K562 (cell line): ENCODE data around the gene ZNF569. TPM values are rescaled to one million over a fixed set of nuclear protein-coding genes. Genes with fewer than 3 reads are reported as not detected.
A peak's percentile ranks its signal among the peaks of the same experiment; 100 is the strongest.

ENCODE experiments used
- ATAC-seq: fragments of 200-7000 bp; cut with Tn5 transposase; 3 replicates; pipeline ENCODE4 v1.9.1; 2020; ENCODE audit warnings: moderate library complexity
- BruUV-seq: library from RNA; stranded (reverse); fragments of 400-500 nt; replicated peaks from 2 replicates; lab custom pipeline; 2021; lab: Mats Ljungman, UMichigan
- CTCF ChIA-PET: fragments of 300-600 bp; formaldehyde crosslinking; extraction: SDS; loops from one replicate; lab custom pipeline; 2021; ENCODE audit warnings: low intra/inter-chr PET ratio; lab: Yijun Ruan, JAX
- POLR2A ChIA-PET: fragments of 300-600, 350-650 bp; sonication (Branson Sonifier 250); formaldehyde crosslinking; extraction: SDS; loops from one replicate; lab custom pipeline; 2021; ENCODE audit warnings: antibody characterized with exemption, inconsistent platforms; lab: Yijun Ruan, JAX
- DNase-seq, 4 experiments: peaks; one replicate each; pipeline versions ENCODE4 v3.0.0 to v3.0.0-alpha.2; 2011 to 2018; ENCODE audit warnings: low spot score in 3 of 4, mixed read lengths in 3 of 4; ENCODE audit errors: extremely low read depth in 1 of 4
- FAIRE-seq: peaks from 2 replicates; lab custom pipeline; 2011; peaks lifted over from hg19 to GRCh38; lab: Jason Lieb, UNC
- H2AFZ ChIP-seq: 2 replicates; pipeline ENCODE4 v1.6.0; 2011; ENCODE audit warnings: low read depth, low read length, control low read depth, inconsistent platforms
- H3K27ac ChIP-seq: fragments of 200-600 bp; 3 replicates; pipeline ENCODE4 v1.8.0; 2011; ENCODE audit warnings: low read depth, mild to moderate bottlenecking, control low read depth, inconsistent platforms, low read length, moderate library complexity, mixed read lengths; ENCODE audit errors: extremely low read depth
- H3K27me3 ChIP-seq, 2 experiments: fragments of 300-600 bp in 1 of 2; 2 replicates in 1 of 2; 3 replicates in 1 of 2; pipeline versions ENCODE4 v1.6.0 to v1.8.0; 2011; ENCODE audit warnings: inconsistent platforms in 2 of 2, low read length in 2 of 2, mild to moderate bottlenecking in 1 of 2, mixed read lengths in 1 of 2, moderate library complexity in 1 of 2; ENCODE audit not compliant: control insufficient read depth in 2 of 2, insufficient read depth in 2 of 2
- H3K36me3 ChIP-seq: fragments of 300-600 bp; 3 replicates; pipeline ENCODE4 v1.8.0; 2011; ENCODE audit warnings: mild to moderate bottlenecking, low read length, inconsistent platforms; ENCODE audit not compliant: control insufficient read depth, insufficient read depth
- H3K4me1 ChIP-seq, 2 experiments: fragments of 200-600 bp in 1 of 2; replicated peaks in 1 of 2; 2 replicates in 1 of 2; 3 replicates in 1 of 2; pipeline versions ENCODE4 v1.5.1 to v1.8.0; 2011; ENCODE audit warnings: inconsistent platforms in 2 of 2, low read length in 2 of 2, mild to moderate bottlenecking in 1 of 2, mixed read lengths in 1 of 2, moderate library complexity in 1 of 2; ENCODE audit not compliant: control insufficient read depth in 2 of 2, insufficient read depth in 2 of 2
- H3K4me2 ChIP-seq: 2 replicates; pipeline ENCODE4 v1.6.1; 2011; ENCODE audit warnings: low read length, control low read depth, inconsistent platforms, mixed read lengths; ENCODE audit not compliant: insufficient read depth
- H3K4me3 ChIP-seq: fragments of 200-600 bp; sonication (generic), shearing (Covaris generic); 2 replicates; pipeline ENCODE4 v1.5.1; 2016; ENCODE audit warnings: control low read depth, inconsistent platforms
- H3K79me2 ChIP-seq: fragments of 200-600 bp; 3 replicates; pipeline ENCODE4 v1.8.0; 2011; ENCODE audit warnings: low read length, inconsistent platforms; ENCODE audit not compliant: control insufficient read depth, insufficient read depth
- H3K9ac ChIP-seq, 2 experiments: 2 replicates each; pipeline versions ENCODE4 v1.6.0 to v1.6.1; 2011; ENCODE audit warnings: low read depth in 2 of 2, low read length in 2 of 2, control low read depth in 1 of 2, inconsistent platforms in 1 of 2, mild to moderate bottlenecking in 1 of 2, mixed read lengths in 1 of 2; ENCODE audit not compliant: insufficient read depth in 1 of 2
- H3K9me1 ChIP-seq: one replicate; pipeline ENCODE4 v1.6.0; 2011; ENCODE audit warnings: inconsistent platforms, mild to moderate bottlenecking, low read length, moderate library complexity; ENCODE audit not compliant: control insufficient read depth, insufficient read depth
- H3K9me3 ChIP-seq: replicated peaks from 2 replicates; pipeline ENCODE4 v1.5.1; 2011; ENCODE audit warnings: low read depth, low read length, inconsistent platforms; ENCODE audit not compliant: control insufficient read depth, insufficient read depth
- H4K20me1 ChIP-seq: replicated peaks from 2 replicates; pipeline ENCODE4 v1.6.1; 2011; ENCODE audit warnings: low read length, inconsistent platforms, mixed read lengths; ENCODE audit not compliant: control insufficient read depth, insufficient read depth
- COPS2 ChIP-seq: fragments of 450-650 bp; conservative IDR thresholded peaks from 2 replicates; pipeline ENCODE4 v1.6.1; 2016; ENCODE audit warnings: mild to moderate bottlenecking, moderate library complexity
- JUNB ChIP-seq: fragments of 450-650 bp; formaldehyde crosslinking; conservative IDR thresholded peaks from 2 replicates; pipeline ENCODE4 v1.4.0; 2020; ENCODE audit warnings: mild to moderate bottlenecking
- ZNF274 ChIP-seq: IDR thresholded peaks from 2 replicates; pipeline ENCODE4 v1.6.1; 2011; ENCODE audit warnings: low read depth, mild to moderate bottlenecking, low read length, moderate library complexity, borderline replicate concordance
- WGBS: fragments of 100-300 bp; shearing (Covaris generic); methylation state at CpG from one replicate; pipeline ENCODE4 v1.1.6; 2016; ENCODE audit warnings: low coverage, mixed read lengths; ENCODE audit not compliant: insufficient coverage; ENCODE audit errors: missing lambda C conversion rate; 5-methylcytosine and 5-hydroxymethylcytosine counted together
- in situ Hi-C: fragments of 300-500 bp; cut with MboI; formaldehyde crosslinking; loops from 4 replicates; pipeline ENCODE4 v1.15.0; 2018; ENCODE audit warnings: inconsistent platforms, mixed read lengths
- intact Hi-C: fragments of 100-400 bp; cut with micrococcal nuclease; formaldehyde crosslinking; loops from 2 replicates; pipeline ENCODE4 v1.14.2; 2022
- polyA plus RNA-seq, 8 experiments: library from polyadenylated mRNA; depleted of rRNA in 4 of 8; stranded (reverse) in 5 of 8; unstranded in 3 of 8; fragments of >200 nt; fragmentation: Nextera tagmentation in 2 of 8; fragmentation: Illumina TruSeq in 1 of 8; extraction: Ambion mirVana in 2 of 8; extraction: Trizol in 1 of 8; gene quantifications; 2 replicates each; pipeline versions ENCODE4 v1.2.1 to v1.2.3, GENCODE V29; 2011 to 2014; ENCODE audit warnings: inconsistent platforms in 1 of 8, missing spikeins in 1 of 8
- total RNA-seq, 7 experiments: library from RNA; depleted of rRNA in 6 of 7; stranded (reverse); fragments of >200 nt in 6 of 7; fragmentation: Illumina TruSeq in 2 of 7; extraction: Trizol in 2 of 7; gene quantifications; 2 replicates each; pipeline versions ENCODE4 v1.2.1 to v1.2.3, GENCODE V29; 2011 to 2021; ENCODE audit warnings: low replicate concordance in 1 of 7
- TF ChIP-seq, protein P1 (sequence below): IDR thresholded peaks from 3 replicates; pipeline ENCODE4 v1.6.1; 2011; ENCODE audit warnings: borderline replicate concordance, mild to moderate bottlenecking, moderate library complexity; ENCODE audit not compliant: insufficient read length; ENCODE audit errors: extremely low read depth
- TF ChIP-seq, protein P2 (sequence below), 3 experiments: fragments of 200-800 bp in 1 of 3; sonication (Bioruptor generic) in 1 of 3; sonication (generic) in 1 of 3; formaldehyde crosslinking in 1 of 3; IDR thresholded peaks; 2 replicates each; pipeline versions ENCODE4 v1.6.1 to v1.8.0; 2016 to 2022; ENCODE audit warnings: mild to moderate bottlenecking in 2 of 3, missing compliant biosample characterization in 2 of 3, missing genetic modification characterization in 2 of 3, missing genetic modification reagents in 1 of 3

Gene ZNF569
- total and polyA plus RNA-seq, 9 of the 15 experiments (the other 6 are each of a cell fraction or from before 2014, with no cell fraction given), result 2.1 to 5.7 (median 4.5) TPM

- no peak overlapping the region for H2AFZ ChIP-seq
- FAIRE-seq, result no peak
- CTCF ChIA-PET, result no interaction called here
- POLR2A ChIA-PET, result no interaction called here
- H3K79me2 ChIP-seq, result no peaks in the 10 kb centered on the region
- no peaks in the 10 kb centered on the region for H3K9me1 ChIP-seq
- 0% methylated on average over 8 of the region's 8 CpGs for WGBS
- no peak overlapping the region for H3K9ac ChIP-seq
- no peak overlapping the region for H3K4me2 ChIP-seq
- no peaks in the 10 kb centered on the region for H3K4me1 ChIP-seq
- no peak for DNase-seq
- H3K9me3 ChIP-seq, result no peaks in the 10 kb centered on the region; the same call in 1 of the 2 replicates
- ATAC-seq, result no peak
- intact Hi-C loops, result no loop called here
- no peak overlapping the region for H3K4me3 ChIP-seq
- no peaks in the 10 kb centered on the region for H3K27me3 ChIP-seq
- no peaks in the 10 kb centered on the region for H3K36me3 ChIP-seq
- H4K20me1 ChIP-seq, result no peaks in the 10 kb centered on the region
- TF ChIP-seq, protein P1, sequence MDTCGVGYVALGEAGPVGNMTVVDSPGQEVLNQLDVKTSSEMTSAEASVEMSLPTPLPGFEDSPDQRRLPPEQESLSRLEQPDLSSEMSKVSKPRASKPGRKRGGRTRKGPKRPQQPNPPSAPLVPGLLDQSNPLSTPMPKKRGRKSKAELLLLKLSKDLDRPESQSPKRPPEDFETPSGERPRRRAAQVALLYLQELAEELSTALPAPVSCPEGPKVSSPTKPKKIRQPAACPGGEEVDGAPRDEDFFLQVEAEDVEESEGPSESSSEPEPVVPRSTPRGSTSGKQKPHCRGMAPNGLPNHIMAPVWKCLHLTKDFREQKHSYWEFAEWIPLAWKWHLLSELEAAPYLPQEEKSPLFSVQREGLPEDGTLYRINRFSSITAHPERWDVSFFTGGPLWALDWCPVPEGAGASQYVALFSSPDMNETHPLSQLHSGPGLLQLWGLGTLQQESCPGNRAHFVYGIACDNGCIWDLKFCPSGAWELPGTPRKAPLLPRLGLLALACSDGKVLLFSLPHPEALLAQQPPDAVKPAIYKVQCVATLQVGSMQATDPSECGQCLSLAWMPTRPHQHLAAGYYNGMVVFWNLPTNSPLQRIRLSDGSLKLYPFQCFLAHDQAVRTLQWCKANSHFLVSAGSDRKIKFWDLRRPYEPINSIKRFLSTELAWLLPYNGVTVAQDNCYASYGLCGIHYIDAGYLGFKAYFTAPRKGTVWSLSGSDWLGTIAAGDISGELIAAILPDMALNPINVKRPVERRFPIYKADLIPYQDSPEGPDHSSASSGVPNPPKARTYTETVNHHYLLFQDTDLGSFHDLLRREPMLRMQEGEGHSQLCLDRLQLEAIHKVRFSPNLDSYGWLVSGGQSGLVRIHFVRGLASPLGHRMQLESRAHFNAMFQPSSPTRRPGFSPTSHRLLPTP, result no peak
- TF ChIP-seq JUNB, result no peak
- TF ChIP-seq ZNF274, result peak; percentile 91
- TF ChIP-seq, protein P2, sequence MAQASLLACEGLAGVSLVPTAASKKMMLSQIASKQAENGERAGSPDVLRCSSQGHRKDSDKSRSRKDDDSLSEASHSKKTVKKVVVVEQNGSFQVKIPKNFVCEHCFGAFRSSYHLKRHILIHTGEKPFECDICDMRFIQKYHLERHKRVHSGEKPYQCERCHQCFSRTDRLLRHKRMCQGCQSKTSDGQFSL (CRISPR knock-in tag; IDR thresholded peaks at IDR 0.05), result no peak
- TF ChIP-seq, protein P2 (tag; IDR thresholded peaks at IDR 0.05), result no peak
- no peak for TF ChIP-seq COPS2
- TF ChIP-seq, all 486 proteins: peak for 1
- BruUV-seq, result no TSS peak
- in situ Hi-C loops, result no loop called here
- no peak overlapping the region for H3K27ac ChIP-seq
Measured at GRCh38 chr19:37484406-37485168, 17.3 kb upstream of the ZNF569 start.
